ENCODE measurements around the gene ELMO3.

Gene ELMO3

DNA sequence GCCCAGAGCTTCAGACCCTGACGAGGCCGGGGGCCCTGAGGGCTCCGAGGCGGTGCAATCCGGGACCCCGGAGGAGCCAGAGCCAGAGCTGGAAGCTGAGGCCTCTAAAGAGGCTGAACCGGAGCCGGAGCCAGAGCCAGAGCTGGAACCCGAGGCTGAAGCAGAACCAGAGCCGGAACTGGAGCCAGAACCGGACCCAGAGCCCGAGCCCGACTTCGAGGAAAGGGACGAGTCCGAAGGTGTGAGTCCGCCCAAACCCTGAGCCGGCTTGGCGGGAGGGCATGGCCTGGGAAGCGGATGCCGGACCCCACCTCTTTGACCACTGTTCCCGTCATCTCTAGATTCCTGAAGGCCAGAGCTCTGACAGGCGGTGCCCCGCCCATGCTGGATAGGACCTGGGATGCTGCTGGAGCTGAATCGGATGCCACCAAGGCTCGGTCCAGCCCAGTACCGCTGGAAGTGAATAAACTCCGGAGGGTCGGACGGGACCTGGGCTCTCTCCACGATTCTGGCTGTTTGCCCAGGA, 24.2 kb upstream of the ELMO3 start:
- peaks cover 0 to 12% (median 6%) of the 10 kb centered on the region in 3 donors for H3K36me3 ChIP-seq
- intact Hi-C loops (cut with DNase I; ENCODE audit: low total_unique reads), result no loop called here
- H3K27me3 ChIP-seq, result no peaks in the 10 kb centered on the region
- DNase-seq, result no peak
- peaks cover 7 to 61% (median 55%) of the 10 kb centered on the region in 4 donors for H3K4me1 ChIP-seq
- H3K27ac ChIP-seq, result peak overlapping the region; percentile 92 to 96
- TF ChIP-seq, protein P1, sequence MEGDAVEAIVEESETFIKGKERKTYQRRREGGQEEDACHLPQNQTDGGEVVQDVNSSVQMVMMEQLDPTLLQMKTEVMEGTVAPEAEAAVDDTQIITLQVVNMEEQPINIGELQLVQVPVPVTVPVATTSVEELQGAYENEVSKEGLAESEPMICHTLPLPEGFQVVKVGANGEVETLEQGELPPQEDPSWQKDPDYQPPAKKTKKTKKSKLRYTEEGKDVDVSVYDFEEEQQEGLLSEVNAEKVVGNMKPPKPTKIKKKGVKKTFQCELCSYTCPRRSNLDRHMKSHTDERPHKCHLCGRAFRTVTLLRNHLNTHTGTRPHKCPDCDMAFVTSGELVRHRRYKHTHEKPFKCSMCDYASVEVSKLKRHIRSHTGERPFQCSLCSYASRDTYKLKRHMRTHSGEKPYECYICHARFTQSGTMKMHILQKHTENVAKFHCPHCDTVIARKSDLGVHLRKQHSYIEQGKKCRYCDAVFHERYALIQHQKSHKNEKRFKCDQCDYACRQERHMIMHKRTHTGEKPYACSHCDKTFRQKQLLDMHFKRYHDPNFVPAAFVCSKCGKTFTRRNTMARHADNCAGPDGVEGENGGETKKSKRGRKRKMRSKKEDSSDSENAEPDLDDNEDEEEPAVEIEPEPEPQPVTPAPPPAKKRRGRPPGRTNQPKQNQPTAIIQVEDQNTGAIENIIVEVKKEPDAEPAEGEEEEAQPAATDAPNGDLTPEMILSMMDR (IDR thresholded peaks at IDR 0.05), result no peak
- peak overlapping the region; percentile 54 to 65 for H3K4me3 ChIP-seq
- no peaks in the 10 kb centered on the region for H3K9me3 ChIP-seq

DNA sequence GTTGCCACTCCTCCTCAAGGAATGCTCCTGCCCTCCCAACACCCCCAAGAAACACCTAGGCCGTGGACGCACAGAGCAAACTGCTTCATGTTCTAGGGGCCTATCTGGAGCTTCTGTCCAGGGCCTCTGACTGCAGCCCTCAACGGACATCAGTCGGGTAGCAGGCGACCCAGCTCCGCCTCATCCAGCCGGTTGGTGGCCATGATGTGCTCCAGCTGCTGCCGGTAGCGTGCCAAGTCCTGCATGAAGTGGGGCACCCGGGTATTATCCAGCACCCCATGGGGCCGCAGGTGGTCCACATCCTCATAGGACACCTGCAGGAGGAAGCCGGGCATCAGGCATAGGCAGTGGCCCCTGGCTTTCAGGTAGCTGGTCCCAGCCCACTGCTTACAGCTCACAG, 22.3 kb upstream of the ELMO3 start:
- peaks cover 0 to 12% (median 6%) of the 10 kb centered on the region in 3 donors for H3K36me3 ChIP-seq
- DNase-seq, result no peak
- TF ChIP-seq, protein P1 (IDR thresholded peaks at IDR 0.05), result no peak
- H3K4me1 ChIP-seq, result peaks cover 7 to 51% (median 39%) of the 10 kb centered on the region in 4 donors
- intact Hi-C loops (cut with DNase I; ENCODE audit: low total_unique reads), result no loop called here
- no peak overlapping the region for H3K4me3 ChIP-seq
- H3K9me3 ChIP-seq, result no peaks in the 10 kb centered on the region
- H3K27ac ChIP-seq, result no peak overlapping the region
- no peaks in the 10 kb centered on the region for H3K27me3 ChIP-seq

DNA sequence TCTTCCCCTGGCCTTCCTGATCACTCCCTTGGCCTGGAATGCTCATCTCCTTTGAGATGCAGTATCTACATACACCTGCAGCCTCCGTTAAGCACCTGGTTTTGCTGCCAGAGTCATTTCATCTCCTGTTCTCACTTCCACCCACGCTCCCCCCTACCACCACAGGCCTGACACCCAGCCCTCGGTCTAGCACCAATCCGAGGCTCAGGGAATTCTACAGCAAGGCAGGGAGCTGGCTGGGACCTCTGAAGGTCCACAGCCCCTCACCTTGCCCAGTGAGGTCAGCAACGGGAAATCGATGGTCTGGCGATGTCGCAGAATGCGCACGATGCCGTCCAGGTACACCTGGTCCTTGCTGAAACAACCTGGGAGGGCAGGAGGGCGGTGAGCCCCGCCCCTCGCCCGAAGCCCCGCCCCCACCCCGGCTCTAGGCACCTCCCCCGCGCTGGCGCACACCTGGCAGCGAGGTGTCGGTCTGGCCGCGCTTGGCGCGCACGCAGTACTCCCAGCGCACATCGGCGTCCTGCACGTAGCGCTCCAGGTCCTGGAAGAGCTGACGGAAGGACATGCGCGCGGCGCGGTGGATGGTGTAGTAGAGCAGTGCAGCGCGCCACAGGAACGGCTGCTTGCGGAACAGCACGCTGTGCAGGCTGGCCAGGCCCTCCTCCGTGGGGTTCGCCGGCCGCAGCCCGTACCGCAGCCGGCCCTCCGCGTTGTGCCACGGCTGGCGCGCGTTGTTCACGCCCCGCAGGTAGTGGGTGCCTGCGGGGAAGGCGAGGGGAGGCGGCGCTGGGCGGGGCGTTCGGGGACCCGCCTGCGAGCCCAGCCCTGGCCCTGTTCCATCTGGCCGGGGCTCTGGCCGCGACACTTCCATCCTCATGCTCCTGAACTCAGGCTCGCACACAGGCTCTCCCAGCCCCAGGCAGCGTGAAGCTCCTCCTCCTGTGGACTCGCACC, 20.9 kb upstream of the ELMO3 start:
- peaks cover 0 to 12% (median 6%) of the 10 kb centered on the region in 3 donors for H3K36me3 ChIP-seq
- H3K4me1 ChIP-seq, result peaks cover 7 to 44% (median 39%) of the 10 kb centered on the region in 4 donors
- H3K27ac ChIP-seq, result peak overlapping the region; percentile 50 to 54
- peak; percentile 42 to 85 for DNase-seq
- H3K4me3 ChIP-seq, result peak overlapping the region; percentile 38 to 59
- intact Hi-C loops (cut with DNase I; ENCODE audit: low total_unique reads), result no loop called here
- no peaks in the 10 kb centered on the region for H3K9me3 ChIP-seq
- H3K27me3 ChIP-seq, result no peaks in the 10 kb centered on the region
- TF ChIP-seq, protein P1 (IDR thresholded peaks at IDR 0.05), result no peak

DNA sequence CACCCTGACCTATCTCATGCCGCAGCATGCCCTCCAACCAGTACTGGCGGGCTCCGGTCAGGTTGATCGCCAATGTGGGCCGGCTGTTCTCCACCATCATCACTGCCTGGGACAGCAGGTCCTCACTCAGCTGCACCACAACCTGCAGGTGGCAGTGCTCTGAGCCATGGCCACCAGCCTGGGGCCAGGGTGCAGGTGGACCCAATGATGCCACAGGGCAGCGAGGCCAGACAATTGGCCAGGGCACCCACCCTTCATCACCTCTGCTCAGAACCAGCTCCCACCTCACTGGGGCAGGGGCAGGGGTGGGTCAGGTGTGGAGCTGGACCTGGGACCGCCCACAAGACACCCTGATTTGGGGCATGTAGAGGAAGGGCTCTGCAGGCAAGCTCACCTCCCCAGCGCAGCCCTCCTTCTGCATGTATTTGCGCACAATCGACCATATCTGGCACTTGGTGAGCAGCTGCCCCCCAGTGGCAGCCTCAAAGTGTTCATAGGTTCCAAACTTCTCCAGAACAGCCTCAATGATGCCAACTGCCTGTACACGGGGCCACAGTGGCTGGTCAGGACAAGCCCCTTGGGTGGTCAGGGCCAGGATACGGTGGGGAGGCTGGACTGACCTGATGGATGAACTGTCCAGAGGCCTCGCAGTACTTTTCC, 19.4 kb upstream of the ELMO3 start:
- no peak for DNase-seq
- Histone ChIP-seq H3K9me3 (no peaks in the 10 kb centered on the region), H3K27me3 (no peaks in the 10 kb centered on the region), H3K27ac (no peak overlapping the region), H3K4me3 (no peak overlapping the region), H3K4me1 (peaks cover 2 to 43% (median 36%) of the 10 kb centered on the region in 4 donors), H3K36me3 (peaks cover 0 to 12% (median 6%) of the 10 kb centered on the region in 3 donors)
- TF ChIP-seq, protein P1 (IDR thresholded peaks at IDR 0.05), result no peak
- intact Hi-C loops (cut with DNase I; ENCODE audit: low total_unique reads), result loop anchor here (10.0 kb wide), 2 partner anchors 155 to 205 kb away; partner anchors contain the start of gene CBFB

DNA sequence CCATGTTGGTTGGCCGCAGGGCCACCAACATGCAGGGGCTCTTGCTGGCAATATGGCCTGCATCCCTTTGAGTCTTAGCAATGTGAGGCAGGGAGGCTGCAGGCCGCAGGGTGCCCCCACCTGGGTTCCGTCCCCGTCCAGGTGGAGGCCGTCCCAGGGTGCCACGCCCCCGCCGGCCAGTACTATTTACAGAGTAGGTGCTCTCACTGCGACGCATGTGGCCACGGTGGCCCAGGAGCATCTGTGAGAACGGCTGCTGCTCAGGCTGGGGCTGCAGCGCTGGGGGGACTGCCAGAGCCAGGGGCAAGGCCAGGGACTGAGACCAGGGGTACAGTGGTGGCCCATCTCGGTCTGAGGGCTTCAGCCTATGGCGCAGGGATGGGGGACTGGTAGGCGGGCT, 18.8 kb upstream of the ELMO3 start:
- no peaks in the 10 kb centered on the region for H3K27me3 ChIP-seq
- no peak overlapping the region for H3K27ac ChIP-seq
- TF ChIP-seq, protein P1 (IDR thresholded peaks at IDR 0.05), result no peak
- intact Hi-C loops (cut with DNase I; ENCODE audit: low total_unique reads), result loop anchor here (10.0 kb wide), 2 partner anchors 155 to 205 kb away; partner anchors contain the start of gene CBFB
- DNase-seq, result no peak
- H3K9me3 ChIP-seq, result no peaks in the 10 kb centered on the region
- peaks cover 0 to 9% (median 5%) of the 10 kb centered on the region in 3 donors for H3K36me3 ChIP-seq
- no peak overlapping the region for H3K4me3 ChIP-seq
- peaks cover 0 to 43% (median 36%) of the 10 kb centered on the region in 4 donors for H3K4me1 ChIP-seq
